HL-60/S4 treated with phorbol 12-myristate 13-acetate at 8.2 ng/mL for 4 days and 3 days (cell line): Measurements from ENCODE around the gene MYOM3.
"Not testable (repeated sequence)": the region's sequence is repeated elsewhere in the genome, so short reads cannot be mapped to it uniquely, and the experiment has no call there.

Experiments
- in situ Hi-C: fragments of 300-500 bp; cut with MboI; formaldehyde crosslinking; loops from 2 replicates; pipeline ENCODE4 v1.15.0; 2022; ENCODE audit warnings: low sequenced_read_pairs

The MYOM3 gene

DNA sequence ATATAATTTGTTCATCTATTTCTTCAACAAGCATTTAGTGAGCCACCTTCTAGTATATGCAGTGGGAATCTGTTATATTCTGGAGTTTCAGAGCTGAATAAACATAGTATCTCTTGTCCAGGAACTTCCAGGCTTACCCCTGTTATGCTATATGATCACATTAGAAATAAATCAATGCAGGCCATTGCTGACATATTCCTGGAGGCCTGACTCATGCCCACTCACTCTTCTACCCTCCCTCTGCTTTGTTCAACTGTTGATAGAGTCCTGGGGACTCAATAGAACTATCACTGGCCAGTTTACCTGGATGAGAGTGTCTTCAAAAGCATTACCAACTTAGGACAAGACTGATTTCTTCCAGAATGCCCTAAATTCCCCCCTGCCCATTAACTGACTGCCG is 102.5 kb downstream of the MYOM3 start:
- in situ Hi-C loops = no loop called here

- in situ Hi-C loops = not testable (repeated sequence)
Observed at GRCh38 chr1:24008574-24009184, 103.3 kb downstream of the MYOM3 start.

- in situ Hi-C loops = no loop called here
Observed at GRCh38 chr1:24007079-24007478, 104.9 kb downstream of the MYOM3 start.
